Stimulated activated naive CD8-positive, alpha-beta T cell treated with anti-CD3 and anti-CD28 coated beads, Interleukin-15, Interleukin-2, amounts not matched to agents 100 ng/mL and 50 ng/mL, for 24 hours (primary cell): ENCODE measurements around the gene ITGA1.
"Not testable (repeated sequence)": the region's sequence is repeated elsewhere in the genome, so short reads cannot be mapped to it uniquely, and the experiment has no call there.

Experiments
- H3K27ac Mint-ChIP-seq: one replicate; pipeline ENCODE4 v1.8.0; 2021; ENCODE audit warnings: mild to moderate bottlenecking, mixed read lengths
- H3K27me3 Mint-ChIP-seq: one replicate; pipeline ENCODE4 v1.8.0; 2021; ENCODE audit warnings: mixed read lengths
- H3K36me3 Mint-ChIP-seq: one replicate; pipeline ENCODE4 v1.8.0; 2021; ENCODE audit warnings: low read depth, mixed read lengths
- H3K4me1 Mint-ChIP-seq: one replicate; pipeline ENCODE4 v1.8.0; 2021; ENCODE audit warnings: low read depth, mixed read lengths
- H3K4me3 Mint-ChIP-seq: one replicate; pipeline ENCODE4 v1.8.0; 2021; ENCODE audit warnings: mild to moderate bottlenecking, mixed read lengths
- H3K9me3 Mint-ChIP-seq: one replicate; pipeline ENCODE4 v1.8.0; 2021; ENCODE audit warnings: mixed read lengths

The ITGA1 gene

DNA sequence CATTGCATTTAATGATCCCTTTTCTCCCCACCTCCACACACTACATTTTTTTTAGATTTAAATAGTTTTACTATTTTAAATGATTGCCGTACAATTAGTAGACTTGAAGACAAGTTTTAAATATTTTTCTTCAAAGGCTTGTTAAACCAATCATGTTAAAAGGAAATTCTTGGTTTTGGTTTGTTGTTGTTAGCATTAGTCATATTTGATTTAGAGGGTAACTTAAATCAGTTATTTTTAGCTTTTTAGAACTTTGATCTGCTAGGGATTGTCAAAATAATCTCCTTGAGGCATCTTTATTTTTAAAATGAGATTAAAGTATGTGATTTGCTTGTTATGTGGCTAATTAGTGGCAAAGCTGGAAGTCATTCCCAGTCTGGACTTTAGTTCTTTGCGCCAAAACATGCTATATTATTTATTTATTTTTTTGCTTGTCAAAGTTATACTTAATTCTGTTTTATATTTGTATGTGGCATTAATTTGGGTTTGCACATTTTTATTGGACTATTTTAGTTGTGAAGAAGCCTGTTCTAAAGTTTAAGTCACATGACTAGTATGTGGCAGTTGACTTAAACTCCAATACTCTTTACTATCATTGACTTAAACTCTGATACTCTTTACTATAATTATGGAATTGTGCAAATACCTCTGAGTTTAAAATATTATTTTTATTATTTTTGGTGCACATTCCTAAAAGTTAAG is 14.7 kb downstream of the ITGA1 start:
- Mint-ChIP-seq H3K9me3 (no peaks in the 10 kb centered on the region), H3K36me3 (peaks cover 61% of the 10 kb centered on the region), H3K4me1 (peaks cover 65% of the 10 kb centered on the region), H3K27me3 (no peaks in the 10 kb centered on the region), H3K4me3 (peak overlapping the region; percentile 97), H3K27ac (no peak overlapping the region)

DNA sequence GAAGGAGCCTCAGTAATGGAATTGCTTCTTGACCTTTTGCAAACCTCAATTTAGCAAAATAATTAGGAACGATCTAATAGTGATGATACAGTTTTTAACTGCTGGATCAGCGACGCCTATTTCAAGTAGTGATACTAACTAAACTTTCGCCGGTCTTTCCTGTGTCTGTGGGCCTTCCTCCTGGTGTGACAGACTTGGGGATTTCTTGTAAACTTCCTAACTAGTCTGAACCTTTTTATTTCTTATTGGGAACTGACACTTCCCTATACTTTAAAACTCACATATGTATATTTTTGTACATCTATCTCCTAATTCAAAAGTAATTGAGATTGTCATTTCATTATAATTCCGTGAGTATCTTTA is 15.2 kb downstream of the ITGA1 start:
- peaks cover 61% of the 10 kb centered on the region for H3K36me3 Mint-ChIP-seq

DNA sequence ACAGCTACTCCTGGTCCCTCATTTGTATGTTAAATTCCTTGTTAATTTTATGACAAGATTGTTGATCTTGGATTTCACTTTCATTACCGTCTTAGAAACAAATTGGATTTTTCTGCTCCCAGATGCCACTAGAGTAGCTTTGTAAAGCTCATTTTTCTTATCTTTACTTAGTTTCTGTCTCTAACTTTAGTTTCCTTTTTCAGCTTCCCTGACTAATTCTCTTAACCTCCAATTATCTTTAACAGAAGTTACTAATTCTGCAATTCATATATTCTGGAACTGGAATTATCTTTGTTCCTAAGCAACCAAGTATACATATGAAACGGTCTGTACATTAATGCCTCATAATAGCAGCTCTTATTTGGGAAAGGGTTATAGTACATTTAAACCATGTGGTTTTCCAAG is 16.7 kb downstream of the ITGA1 start:
- Mint-ChIP-seq H3K36me3 (peaks cover 61% of the 10 kb centered on the region), H3K9me3 (no peaks in the 10 kb centered on the region), H3K27ac (no peak overlapping the region), H3K27me3 (no peaks in the 10 kb centered on the region), H3K4me1 (peaks cover 48% of the 10 kb centered on the region), H3K4me3 (peak overlapping the region; percentile 21)

More for the DNA sequence above, 15.2 kb downstream of the ITGA1 start:
- no peaks in the 10 kb centered on the region for H3K9me3 Mint-ChIP-seq
- H3K4me3 Mint-ChIP-seq = peak overlapping the region; percentile 77
- peaks cover 61% of the 10 kb centered on the region for H3K4me1 Mint-ChIP-seq
- no peak overlapping the region for H3K27ac Mint-ChIP-seq
- no peaks in the 10 kb centered on the region for H3K27me3 Mint-ChIP-seq

DNA sequence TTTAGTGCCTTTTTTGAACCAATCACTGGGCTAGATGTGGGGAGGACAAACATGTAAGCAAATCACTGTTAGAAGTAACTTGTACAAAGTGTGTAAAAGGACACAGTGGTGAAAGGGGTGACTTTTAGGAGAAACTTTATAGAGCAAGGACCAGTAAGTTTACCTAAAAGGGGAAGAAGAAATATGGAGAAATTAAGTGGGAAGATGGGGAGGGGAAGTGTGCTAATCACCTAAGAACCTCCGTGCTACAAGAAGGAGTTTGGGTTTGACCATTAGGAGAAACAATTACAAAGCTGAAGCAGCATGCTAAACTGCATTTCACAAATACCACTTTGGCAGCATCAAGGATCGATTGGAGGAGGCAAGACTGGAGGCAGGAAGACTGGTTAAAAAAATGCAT is 17.3 kb downstream of the ITGA1 start:
- peaks cover 43% of the 10 kb centered on the region for H3K4me1 Mint-ChIP-seq
- no peak overlapping the region for H3K27ac Mint-ChIP-seq
- no peaks in the 10 kb centered on the region for H3K9me3 Mint-ChIP-seq
- no peaks in the 10 kb centered on the region for H3K27me3 Mint-ChIP-seq
- H3K4me3 Mint-ChIP-seq = no peak overlapping the region
- peaks cover 59% of the 10 kb centered on the region for H3K36me3 Mint-ChIP-seq

- Mint-ChIP-seq H3K4me3 (no peak overlapping the region), H3K27me3 (no peaks in the 10 kb centered on the region), H3K9me3 (no peaks in the 10 kb centered on the region), H3K27ac (no peak overlapping the region), H3K36me3 (peaks cover 52% of the 10 kb centered on the region), H3K4me1 (peaks cover 41% of the 10 kb centered on the region)
These were observed 17.9 kb downstream of the ITGA1 start for GRCh38 chr5:52805615-52806014.

DNA sequence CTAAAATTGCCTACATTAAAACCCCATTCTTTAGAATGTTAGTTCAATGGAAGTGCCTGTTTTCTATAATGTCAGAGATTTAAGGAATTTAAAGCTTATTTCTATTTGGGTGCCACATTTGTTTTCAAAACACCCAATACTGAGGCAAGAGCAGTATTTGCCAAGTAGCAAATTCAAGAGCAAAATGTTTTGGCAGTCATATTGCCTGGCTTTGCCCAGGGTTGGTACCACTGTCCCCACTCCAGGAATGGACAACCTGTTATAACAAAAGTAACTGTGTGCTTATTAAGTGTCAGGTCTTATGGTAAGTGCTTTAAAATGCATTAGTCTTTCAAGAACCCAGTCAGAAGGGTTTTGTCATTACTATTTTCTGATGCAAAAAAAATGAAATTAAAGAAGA is 19.3 kb downstream of the ITGA1 start:
- Mint-ChIP-seq H3K27ac (no peak overlapping the region), H3K36me3 (peaks cover 38% of the 10 kb centered on the region), H3K4me3 (no peak overlapping the region), H3K9me3 (no peaks in the 10 kb centered on the region), H3K4me1 (peaks cover 31% of the 10 kb centered on the region), H3K27me3 (no peaks in the 10 kb centered on the region)

DNA sequence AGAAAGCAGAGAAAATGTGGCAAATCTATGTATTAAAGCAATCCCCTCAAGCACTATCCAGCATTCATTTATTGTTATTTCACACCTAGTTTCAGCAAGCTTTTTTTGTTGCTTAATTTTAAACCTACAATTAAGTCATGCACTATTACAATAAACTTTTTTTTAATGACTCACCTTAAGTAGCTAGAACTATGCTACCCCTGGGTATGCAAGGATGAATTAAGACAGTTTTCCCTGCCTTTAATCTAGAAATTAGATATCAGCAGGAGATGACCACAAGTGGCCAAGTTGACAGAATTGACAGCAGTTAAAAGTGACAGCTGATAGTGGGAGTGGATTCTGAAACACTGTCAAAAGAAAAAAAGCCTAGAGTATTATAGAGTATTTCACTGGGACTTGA is 20.0 kb downstream of the ITGA1 start:
- no peak overlapping the region for H3K27ac Mint-ChIP-seq
- peaks cover 26% of the 10 kb centered on the region for H3K4me1 Mint-ChIP-seq
- no peaks in the 10 kb centered on the region for H3K9me3 Mint-ChIP-seq
- peaks cover 32% of the 10 kb centered on the region for H3K36me3 Mint-ChIP-seq
- H3K27me3 Mint-ChIP-seq = no peaks in the 10 kb centered on the region
- H3K4me3 Mint-ChIP-seq = no peak overlapping the region

DNA sequence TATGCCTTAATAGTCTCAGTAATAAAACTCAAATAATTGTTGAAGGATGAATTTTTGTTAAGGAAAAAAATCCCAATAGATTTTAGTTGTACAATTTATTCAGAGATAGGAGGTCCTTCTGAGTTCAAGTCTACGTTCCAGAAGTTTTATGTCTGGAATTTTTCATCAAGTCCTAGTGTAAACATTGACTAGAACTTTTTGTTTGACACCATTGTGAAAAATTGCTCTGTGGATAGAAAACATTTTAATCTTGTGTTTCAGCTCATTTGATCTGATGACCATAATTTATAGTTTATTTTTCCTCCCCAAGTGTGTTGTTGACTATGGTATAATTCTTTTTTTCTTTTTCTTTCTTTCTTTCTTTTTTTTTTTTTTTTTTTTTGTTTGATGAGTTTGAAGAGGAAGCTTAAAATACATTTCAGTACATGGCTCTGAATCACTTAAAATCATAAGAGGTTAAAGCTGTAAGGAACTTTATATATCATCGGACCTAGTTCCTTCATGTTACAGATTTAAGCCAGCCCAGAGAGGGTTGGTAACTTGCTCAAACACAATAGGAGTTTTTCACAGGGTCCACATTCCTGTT is 20.7 kb downstream of the ITGA1 start:
- Mint-ChIP-seq H3K4me3 (no peak overlapping the region), H3K27me3 (no peaks in the 10 kb centered on the region), H3K36me3 (peaks cover 25% of the 10 kb centered on the region), H3K27ac (no peak overlapping the region), H3K4me1 (peaks cover 20% of the 10 kb centered on the region), H3K9me3 (no peaks in the 10 kb centered on the region)

- no peaks in the 10 kb centered on the region for H3K9me3 Mint-ChIP-seq
- no peak overlapping the region for H3K4me3 Mint-ChIP-seq
- H3K27ac Mint-ChIP-seq = no peak overlapping the region
- H3K36me3 Mint-ChIP-seq = peaks cover 14% of the 10 kb centered on the region
- H3K27me3 Mint-ChIP-seq = no peaks in the 10 kb centered on the region
- peaks cover 8% of the 10 kb centered on the region for H3K4me1 Mint-ChIP-seq
These were observed 22.2 kb downstream of the ITGA1 start for GRCh38 chr5:52809884-52810283.

DNA sequence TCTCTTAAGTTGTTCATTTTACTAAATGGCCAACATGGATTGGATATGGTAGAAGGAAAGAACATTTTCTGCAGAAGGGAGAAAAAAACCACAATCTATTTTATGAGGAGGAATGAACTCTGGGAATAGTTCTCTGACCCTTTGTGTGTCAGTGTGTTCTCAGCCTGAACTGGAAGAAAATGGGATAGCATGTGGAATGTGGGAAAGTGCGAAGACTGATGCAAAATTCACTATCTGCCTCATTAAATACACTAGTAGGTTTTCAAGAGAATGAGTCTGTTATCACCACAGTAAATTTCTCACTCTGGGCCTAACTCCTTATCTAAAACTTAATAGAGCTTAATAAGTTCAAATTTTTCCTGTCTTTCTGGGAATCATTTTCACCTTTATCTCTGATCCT is 22.7 kb downstream of the ITGA1 start:
- no peak overlapping the region for H3K4me3 Mint-ChIP-seq
- H3K4me1 Mint-ChIP-seq = peaks cover 3% of the 10 kb centered on the region
- peaks cover 9% of the 10 kb centered on the region for H3K36me3 Mint-ChIP-seq
- no peaks in the 10 kb centered on the region for H3K9me3 Mint-ChIP-seq
- H3K27me3 Mint-ChIP-seq = no peaks in the 10 kb centered on the region
- no peak overlapping the region for H3K27ac Mint-ChIP-seq

- H3K9me3 Mint-ChIP-seq = no peaks in the 10 kb centered on the region
- no peaks in the 10 kb centered on the region for H3K27me3 Mint-ChIP-seq
- H3K36me3 Mint-ChIP-seq = peaks cover 5% of the 10 kb centered on the region
- no peak overlapping the region for H3K27ac Mint-ChIP-seq
- H3K4me3 Mint-ChIP-seq = no peak overlapping the region
- H3K4me1 Mint-ChIP-seq = no peaks in the 10 kb centered on the region
These were observed 23.5 kb downstream of the ITGA1 start for GRCh38 chr5:52811067-52811749.

DNA sequence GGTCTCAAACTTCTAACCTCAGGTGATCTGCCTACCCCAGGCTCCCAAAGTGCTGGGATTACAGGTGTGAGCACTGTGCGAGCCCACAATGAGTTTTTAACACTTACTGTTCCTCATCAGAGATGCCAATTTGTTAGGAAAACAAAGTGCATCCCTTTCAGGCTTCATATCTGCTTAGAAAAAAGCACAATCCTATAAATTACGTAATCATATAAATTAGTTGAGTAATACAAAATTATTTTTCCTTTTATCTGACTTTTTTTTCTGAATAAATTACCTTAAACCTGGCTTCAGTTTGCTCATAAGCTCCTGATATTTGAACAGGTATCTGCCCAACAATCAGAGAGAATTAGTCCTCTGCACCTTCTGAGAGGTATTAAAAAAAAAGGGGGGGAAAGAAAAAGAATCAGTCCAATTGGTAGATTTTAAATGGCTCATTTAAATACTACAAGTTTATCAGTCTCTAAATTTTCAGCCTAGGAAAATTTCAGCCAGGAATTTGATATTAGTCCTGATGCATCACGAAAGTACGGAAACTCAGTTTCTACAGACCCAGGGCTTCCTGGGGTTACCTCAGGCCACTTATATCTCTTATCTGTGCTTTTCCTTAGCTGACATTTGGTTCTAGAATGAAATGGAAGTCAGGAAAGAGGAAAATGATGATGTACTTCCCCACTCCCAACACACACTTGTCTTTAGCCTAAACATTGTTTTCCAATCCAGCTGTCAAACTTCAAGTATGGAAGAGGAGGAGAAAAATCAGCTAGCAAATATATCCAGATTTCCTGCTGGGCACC is 26.8 kb downstream of the ITGA1 start:
- H3K27me3 Mint-ChIP-seq = no peaks in the 10 kb centered on the region
- H3K4me3 Mint-ChIP-seq = no peak overlapping the region
- H3K4me1 Mint-ChIP-seq = no peaks in the 10 kb centered on the region
- H3K27ac Mint-ChIP-seq = no peak overlapping the region
- no peaks in the 10 kb centered on the region for H3K9me3 Mint-ChIP-seq
- H3K36me3 Mint-ChIP-seq = no peaks in the 10 kb centered on the region

DNA sequence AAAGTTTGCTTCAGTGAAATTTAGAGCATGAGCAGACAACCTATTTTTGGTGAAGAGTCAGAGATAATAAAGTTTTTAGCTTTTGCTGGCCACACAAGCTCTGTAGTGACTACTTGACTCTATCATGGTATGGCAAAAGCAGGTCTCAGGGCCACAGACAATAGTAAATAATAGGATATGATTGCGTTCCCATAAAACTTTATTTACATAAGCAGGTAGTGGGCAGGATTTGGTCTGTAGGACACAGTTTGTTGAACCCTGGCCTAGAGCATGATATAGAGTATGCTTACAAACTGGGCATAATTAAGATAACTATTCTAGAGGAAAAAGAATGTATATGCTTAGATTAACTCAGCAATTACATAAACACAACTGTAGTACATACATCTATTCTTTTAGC is 30.1 kb downstream of the ITGA1 start:
- Mint-ChIP-seq H3K36me3 (no peaks in the 10 kb centered on the region), H3K27me3 (no peaks in the 10 kb centered on the region), H3K4me1 (no peaks in the 10 kb centered on the region), H3K4me3 (no peak overlapping the region), H3K27ac (no peak overlapping the region), H3K9me3 (no peaks in the 10 kb centered on the region)

- Mint-ChIP-seq H3K36me3 (no peaks in the 10 kb centered on the region), H3K4me3 (no peak overlapping the region), H3K27me3 (no peaks in the 10 kb centered on the region), H3K27ac (no peak overlapping the region), H3K9me3 (no peaks in the 10 kb centered on the region), H3K4me1 (no peaks in the 10 kb centered on the region)
These were observed 30.6 kb downstream of the ITGA1 start for GRCh38 chr5:52818360-52818759.

DNA sequence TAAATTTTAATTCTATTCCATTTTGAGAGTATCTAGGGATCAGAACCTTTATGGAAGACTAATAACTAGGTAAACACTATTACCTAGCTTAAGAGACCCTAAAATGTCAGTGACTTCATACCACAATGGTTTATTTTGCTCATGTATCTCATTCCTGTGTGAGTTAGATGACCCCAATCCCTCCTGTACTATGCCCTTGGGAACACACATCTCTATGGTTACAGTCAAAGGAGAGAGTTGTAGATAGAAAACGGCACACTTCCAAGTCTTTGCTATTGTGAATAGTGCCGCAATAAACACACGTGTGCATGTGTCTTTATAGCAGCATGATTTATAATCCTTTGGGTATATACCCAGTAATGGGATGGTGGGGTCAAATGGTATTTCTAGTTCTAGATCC is 31.1 kb downstream of the ITGA1 start:
- H3K9me3 Mint-ChIP-seq, H3K4me3 Mint-ChIP-seq, H3K27me3 Mint-ChIP-seq, H3K4me1 Mint-ChIP-seq, H3K27ac Mint-ChIP-seq, H3K36me3 Mint-ChIP-seq: not testable (repeated sequence)
